Activated CD4-positive, alpha-beta T cell treated with anti-CD3 and anti-CD28 coated beads, Interleukin-2, amount 50 U/mL, for 4 hours (primary cell): Measurements from ENCODE around the gene C16orf96.
A peak's percentile ranks its signal among the peaks of the same experiment; 100 is the strongest.

Source experiments
- DNase-seq, 2 experiments: peaks; one replicate each; pipeline ENCODE4 v3.0.0-alpha.2; 2020

Gene C16orf96

DNA sequence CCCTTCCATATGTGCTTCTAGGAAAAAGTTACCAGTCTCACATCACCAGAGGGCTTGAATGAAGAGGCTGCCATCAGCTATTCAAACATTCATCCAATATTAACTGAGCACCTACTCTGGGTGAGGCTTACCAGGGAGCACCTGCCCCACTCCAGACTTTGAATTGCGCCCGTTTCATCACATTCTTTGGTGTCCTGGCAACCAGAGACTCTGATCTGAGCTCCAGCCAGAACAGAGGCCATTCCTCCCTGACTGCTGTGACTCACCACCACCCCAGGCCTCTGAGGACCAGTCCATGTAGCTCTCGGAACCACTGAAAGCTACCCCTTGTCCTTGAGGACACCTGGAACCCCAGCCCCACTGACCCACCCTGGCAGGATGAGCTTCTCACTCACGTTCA lies at the start of gene C16orf96:
TSS of gene C16orf96 (plus strand) at position 229 of the 400 bp plus-strand sequence. CDS start at position 379, 150 bp downstream.
- no peak for DNase-seq

DNA sequence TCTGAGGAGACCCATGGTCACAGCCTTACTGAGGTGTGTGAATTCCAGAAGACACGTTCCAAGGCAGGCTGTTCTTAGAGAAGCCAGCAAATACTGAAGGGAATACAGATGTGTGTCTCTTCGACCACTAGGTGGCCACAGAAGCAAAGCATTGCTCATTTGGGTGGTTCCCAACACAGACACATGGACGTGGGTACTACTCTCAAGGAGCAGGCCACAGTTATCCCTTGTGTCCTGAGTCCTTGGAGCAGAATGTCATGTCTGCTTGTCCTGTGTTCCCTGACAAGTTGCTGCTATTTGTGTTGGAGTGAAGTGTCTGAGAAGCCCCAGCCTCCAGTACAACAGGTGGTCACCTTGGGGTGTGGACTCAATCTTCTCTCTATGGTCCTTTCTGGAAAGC lies 49.7 kb upstream of the C16orf96 start:
- DNase-seq, result peak; percentile 49 to 53

DNA sequence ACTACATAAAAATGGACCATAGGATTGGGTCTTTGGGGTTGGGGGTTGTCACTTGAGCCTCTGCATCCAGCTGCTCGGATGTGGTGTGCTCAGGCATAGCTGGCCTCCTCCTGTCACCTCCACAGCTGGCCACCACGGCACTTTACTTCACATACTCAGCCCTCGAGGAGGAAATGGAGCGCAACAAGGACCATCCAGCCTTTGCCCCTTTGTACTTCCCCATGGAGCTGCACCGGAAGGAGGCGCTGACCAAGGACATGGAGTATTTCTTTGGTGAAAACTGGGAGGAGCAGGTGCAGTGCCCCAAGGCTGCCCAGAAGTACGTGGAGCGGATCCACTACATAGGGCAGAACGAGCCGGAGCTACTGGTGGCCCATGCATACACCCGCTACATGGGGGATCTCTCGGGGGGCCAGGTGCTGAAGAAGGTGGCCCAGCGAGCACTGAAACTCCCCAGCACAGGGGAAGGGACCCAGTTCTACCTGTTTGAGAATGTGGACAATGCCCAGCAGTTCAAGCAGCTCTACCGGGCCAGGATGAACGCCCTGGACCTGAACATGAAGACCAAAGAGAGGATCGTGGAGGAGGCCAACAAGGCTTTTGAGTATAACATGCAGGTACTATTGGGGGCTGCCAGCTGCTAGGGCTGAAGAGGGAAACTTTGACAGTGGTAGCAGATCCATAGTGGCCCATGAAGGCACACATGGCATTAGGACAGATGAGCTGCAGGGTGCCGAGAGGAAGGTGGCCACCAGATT lies 48.4 kb upstream of the C16orf96 start:
- no peak for DNase-seq

DNA sequence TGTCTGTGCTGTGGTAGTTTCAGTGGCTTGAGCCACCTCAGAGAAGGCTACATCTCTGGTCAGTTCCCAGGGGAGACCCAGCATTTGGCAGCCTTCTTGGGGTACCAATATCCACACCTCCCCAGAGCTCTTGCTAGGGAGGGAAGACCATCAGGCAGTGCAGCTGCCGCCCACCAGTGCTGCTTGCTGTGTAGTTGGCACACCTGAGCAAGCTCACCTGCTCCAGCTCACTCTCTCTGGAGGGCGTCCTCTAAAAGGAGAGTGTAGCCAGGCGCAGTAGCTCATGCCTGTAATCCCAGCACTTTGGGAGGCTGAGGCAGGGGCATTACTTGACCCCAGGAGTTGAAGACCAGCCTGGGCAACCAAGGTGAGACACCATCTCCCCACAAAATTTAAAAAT lies 47.3 kb upstream of the C16orf96 start:
- DNase-seq, result no peak

DNA sequence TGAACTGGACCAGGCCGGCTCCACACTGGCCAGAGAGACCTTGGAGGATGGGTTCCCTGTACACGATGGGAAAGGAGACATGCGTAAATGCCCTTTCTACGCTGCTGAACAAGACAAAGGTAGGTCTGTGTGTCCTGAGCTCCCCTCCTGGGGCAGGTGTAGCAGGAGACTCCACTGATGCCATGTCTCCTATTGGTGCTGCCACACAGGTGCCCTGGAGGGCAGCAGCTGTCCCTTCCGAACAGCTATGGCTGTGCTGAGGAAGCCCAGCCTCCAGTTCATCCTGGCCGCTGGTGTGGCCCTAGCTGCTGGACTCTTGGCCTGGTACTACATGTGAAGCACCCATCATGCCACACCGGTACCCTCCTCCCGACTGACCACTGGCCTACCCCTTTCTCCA lies 46.7 kb upstream of the C16orf96 start:
- no peak for DNase-seq

DNA sequence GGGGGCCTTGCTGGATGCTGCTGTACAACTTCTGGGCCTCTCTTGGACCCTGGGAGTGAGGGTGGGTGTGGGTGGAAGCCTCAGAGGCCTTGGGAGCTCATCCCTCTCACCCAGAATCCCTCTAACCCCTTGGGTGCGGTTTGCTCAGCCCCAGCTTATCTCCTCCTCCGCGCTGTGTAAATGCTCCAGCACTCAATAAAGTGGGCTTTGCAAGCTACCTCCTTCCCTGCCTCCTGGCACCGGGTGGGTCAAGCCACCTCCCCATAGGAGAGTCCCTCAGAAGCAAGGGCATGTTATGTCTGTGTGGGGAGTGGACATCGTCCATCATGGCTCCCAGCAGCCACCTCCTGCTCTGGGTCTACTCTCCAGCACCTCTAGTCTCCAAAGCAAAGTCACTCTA lies 46.0 kb upstream of the C16orf96 start:
- DNase-seq, result no peak

DNA sequence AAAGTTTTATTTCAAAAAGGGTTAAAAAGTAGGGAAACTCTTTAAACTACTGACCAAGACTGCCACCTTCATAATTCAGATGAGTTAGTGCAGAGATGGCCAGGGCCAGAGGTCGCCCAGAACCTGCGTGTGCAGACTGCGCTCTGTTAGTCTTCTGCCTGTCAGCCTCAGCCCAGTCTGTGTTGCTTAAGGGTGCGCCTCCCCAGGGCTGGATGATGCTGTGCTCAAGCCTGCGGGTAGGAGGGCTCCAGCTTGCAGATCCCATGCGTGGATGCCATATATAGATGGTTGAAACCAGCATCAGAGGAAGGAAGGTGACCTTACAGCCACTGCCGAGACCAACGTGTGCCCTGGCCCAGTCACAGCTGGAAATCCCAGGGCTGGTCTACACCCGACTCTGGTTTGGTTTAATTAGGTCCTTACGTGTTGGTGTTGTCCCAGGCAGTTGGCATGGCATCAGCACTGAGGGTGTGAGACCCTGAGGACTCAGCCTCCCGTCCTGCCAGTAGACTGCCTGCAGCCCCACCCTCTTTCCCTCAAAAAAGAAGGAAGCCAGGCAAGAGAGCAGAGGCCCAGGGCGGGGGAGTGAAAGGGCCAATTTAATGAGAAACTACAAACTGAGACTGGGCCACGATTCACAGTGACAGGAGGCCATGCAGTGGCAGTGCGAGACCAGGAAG lies 45.3 kb upstream of the C16orf96 start:
- no peak for DNase-seq

DNA sequence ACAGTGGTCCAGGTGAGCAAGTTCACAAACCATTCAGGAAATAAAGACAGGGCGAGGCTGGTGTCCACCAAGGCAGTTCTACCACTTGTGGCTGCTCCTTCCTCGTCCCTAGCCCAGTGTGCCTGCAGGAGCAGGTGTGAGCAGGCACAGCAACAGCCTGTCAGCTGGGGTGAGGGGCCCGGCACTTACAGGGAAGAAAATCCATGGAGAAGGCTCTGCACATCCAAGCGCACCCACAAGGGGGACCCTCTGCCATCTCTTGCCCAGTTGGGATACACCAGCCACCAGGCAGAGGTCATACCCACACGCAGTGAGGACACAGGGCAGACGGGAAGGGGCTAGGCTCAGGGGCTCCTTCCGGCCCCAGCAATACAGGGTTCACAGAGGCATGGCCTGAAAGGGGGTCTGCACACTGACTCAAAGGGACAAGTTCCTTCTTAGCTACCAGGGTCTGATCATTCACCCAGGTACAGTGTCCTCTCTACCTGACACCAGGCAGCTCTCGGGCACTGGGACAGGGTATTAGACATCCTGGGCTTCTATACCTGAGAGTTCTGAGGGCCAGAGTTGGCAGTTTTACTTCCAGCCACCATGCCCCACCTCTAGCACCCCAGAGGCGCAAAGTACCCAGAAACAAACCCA lies 44.6 kb upstream of the C16orf96 start:
- DNase-seq, result no peak

DNA sequence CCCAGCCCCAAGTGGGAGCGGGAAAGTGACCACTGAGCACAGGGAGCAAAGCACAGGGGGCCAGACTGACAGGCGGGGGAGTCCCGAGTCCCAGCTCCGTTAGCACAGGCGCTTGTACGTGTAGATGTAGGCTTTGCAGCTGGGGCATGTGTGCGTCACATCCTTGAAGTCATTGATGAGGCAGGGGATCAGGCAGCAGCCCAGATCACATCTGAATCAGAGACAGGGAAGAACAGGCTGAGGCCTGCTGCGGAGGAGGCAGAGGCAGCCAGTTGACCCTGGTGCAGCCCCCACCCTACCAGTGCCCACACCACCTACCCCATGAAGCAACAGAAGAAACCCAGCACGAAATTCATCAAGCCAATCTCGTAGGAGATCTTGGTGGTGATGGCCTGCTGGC lies 43.7 kb upstream of the C16orf96 start:
- no peak for DNase-seq

DNA sequence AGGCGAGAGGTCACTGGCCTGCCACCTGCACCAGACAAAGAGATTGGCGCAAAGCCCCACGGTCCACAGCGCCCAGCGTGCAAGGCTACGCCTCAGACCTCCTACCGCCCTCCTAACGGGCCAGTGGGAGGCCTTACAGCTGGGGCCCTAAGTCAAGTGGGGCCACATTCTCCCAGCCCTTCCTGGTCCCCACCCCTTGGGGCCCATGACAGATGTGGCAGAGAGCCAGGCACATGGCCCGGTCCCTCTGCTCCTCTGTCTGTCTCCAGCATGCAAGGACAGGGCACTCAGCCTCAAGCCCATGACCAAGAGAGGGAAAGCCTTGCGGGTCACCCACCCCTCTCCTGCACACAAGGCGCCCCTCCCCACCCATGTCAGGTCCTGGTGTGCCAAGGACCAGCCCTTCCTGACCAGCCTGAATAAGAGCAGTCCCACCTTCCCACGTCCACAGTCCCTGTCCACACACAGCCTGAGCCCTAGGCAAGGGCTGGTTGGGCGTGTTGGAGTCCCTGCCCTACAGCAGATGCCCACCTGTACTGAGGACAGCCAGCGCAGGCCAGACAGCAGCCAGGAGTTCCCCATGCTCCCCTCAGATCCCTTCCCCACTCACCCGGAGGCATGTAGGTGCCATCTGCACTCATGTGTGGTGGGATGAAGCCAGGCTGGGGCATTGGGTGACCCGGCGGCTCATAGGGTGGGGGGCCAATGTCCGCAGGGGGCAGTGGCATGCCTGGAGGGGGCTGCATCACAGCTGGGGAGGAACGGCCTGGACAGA lies 42.9 kb upstream of the C16orf96 start:
- no peak for DNase-seq

DNA sequence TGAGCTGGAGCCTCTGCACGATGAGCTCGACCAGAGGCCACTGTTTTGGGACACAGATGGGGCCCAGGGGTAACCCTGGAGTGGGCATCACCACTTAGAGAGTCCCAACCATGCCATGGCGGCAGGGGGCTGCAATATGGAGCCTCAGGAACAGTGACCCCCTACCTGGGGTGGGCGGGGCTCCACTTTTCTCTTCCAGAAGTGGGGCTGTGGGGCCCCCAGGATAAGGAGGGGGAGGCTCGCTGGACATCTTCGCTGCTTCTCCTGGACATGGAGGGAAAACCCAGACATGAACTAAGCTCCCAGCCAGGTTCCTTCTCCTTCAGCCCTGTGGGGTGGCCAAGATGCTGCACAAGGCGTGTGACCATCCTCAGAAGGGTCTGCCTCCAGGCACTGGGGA lies 42.3 kb upstream of the C16orf96 start:
- no peak for DNase-seq

DNA sequence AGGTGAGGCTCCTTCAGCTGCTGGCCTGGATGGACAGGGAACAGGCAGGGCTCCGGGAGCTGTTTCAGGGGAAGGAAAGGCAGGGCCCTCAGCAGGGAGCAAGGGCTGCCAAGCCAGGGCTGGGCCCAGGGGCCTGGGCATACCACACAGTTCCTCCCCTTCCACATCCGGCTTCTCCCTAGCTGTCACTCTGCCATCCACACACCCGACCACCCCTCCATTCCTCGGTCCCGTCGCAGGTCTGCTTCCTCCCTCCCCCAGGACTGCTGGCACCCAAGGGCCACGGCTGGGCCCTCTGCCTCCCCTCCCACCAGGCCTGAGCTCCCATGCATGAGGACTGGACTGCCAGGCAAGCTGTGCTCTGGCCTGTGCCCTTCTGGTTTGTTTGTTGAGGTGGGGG lies 41.5 kb upstream of the C16orf96 start:
- no peak for DNase-seq

DNA sequence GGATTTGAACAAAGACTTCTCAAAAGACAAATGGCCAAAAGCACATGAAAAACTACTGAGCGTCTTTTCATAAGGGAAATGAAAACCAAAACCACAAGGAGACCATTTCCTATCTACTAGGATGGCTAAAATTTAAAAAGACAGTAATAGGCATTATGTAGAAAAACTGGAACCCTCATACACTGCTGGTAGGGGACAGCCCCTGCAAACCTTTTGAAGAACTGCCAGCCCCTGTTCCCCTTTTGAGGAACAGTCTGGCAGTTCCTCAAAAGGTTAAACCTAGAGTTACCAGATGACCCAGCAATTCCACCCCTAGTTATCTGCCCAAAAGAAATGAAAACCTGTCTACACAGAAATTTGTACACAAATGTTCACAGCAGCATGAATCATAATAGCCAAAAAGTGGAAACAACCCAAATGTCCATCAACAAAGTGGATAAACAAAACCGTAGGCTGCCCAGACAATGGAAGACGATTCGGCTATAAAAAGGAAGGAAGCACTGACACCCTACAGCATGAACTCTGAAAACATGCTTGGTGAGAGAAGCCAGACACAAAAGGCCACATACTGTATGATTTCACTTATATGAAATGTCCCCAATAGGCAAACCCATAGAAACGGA lies 40.4 kb upstream of the C16orf96 start:
- no peak for DNase-seq

DNA sequence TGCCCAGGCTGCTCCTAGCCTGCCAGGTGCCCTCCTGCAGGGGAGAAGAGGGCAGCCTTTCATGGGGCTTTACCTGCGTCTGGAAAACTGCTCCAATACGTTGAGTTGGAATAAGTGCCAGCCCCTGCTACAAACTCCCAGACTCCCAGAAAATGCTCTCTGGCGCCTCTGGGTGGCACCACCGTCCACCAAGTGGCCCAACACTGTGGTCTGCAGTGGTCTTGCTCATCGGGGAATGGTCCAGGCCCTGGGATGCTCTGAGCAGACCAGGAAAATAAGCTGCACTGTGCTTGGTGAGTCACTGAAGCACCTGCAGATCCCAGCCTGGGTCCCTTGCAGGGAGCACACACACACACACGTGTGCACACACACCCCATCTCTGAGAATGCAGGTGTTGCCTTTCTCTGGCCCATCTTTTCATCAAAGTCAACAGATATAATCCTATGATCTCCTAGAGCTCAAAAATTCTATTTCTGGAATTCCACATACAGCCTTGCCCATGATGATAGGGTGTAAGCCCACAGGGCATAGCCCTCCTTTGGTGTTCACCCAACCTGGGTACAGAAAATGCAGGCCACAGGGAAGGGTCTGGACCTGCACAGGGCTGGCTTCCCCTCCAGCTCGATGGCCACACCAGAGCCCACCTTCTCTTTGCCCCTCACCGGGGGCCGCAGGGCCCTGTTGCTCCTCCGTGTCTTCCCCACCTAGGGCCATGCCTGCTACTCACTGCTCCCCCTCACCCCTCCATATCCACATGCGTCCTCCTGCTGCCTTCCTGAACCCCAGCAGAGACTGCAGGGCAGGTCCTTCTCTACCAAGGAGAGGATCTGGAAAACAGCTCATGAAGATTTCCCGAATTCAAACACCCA lies 38.1 kb upstream of the C16orf96 start:
- DNase-seq, result no peak

DNA sequence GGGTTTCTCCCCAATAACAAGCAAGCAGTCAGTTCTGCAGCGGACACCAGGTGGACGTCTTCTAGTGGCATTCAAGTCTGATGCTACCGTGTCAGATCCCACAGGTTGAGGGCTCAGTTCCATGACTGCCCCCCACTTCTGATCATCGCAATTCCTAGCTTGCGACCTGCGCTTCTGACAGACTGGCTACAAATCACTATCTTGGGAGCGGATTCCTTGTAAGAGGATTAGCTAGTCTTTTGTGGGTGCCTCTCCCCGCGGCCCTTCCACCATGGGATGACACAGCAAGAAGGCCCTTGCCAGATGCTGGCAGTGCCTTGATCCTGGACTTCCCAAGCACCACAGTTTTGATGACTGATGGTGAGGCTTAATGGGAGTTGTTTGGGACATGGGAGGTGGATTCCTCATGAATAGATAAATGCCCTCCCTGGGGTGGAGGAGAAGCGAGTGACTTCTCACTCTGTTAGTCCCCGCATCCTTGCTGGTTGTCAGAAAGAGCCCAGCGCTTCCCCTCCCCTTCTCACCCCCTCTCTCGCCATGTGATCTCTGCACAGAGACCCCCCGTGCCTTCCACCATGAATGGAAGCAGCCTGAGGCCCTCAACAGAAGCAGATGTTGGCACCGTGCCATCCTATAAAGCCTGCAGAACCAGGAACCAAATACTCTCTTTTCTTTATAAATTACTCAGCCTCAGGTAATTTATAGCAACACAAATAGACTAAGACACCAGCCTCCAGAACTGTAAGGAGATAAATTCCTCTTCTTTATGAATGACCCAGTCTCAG lies 36.7 kb upstream of the C16orf96 start:
- DNase-seq, result no peak

DNA sequence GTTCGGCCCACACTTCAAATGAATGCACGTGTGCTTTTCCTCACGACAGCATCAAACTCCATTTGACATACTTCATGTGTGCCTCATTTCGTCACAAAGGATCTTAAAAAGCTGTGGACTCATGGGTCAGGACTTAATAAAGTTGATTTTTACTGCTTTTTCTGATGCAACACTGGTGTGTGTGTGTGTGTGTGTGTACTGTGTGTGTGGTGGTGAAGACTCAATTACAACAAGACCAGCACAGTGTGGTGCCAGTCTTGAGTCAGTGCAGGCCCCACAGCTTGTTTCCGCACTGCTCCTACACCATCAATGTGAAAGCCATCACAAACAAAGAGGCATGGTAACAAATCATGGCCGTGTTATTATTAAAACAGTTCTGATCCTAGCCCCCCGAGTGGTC lies 35.2 kb upstream of the C16orf96 start:
- DNase-seq, result no peak

DNA sequence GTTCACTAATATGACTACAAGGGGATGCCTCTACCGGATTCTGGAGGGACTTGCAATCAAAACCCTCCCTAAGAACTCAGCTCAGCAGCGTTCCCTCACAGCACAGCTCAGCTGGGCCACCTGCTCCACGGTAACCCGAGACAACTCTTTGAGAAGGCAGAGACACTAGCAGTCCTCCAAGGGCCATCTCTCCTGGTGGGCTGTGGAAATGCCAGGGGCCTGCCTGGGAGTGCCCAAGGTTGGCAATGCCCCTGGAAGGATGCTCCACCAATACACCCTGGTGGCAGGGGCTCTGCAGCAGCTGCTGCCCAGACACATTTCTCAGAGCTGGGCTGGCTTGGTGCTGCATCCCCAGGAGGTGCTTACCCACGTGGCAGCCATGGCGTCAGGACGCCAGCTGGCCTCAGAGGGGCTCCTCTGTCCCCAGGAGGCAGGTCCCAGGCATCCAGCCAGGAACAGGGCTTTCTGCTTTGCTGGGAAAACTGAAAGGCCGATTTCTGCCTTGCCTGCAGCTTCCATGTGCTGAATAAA lies 34.0 kb upstream of the C16orf96 start:
- DNase-seq, result no peak

DNA sequence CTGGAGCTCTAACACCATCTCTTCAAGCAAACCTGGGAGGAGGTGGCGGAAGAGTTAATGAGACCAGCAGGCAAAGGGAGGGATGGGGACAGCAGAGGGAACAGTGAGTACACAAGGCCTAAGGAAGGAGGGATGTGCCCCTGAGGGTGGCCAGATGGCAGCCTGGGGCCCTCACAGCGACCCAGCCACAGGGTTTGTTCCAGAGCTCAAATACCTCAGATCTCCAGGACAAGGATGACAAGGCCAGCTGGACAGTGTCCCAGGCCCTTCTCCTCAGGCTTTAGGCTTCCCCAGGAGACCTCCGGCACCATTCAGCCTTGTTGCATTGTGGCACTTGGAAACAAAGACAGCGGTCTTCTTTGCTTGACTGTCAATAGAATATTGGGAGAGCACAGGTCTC lies 32.5 kb upstream of the C16orf96 start:
- DNase-seq, result no peak

DNA sequence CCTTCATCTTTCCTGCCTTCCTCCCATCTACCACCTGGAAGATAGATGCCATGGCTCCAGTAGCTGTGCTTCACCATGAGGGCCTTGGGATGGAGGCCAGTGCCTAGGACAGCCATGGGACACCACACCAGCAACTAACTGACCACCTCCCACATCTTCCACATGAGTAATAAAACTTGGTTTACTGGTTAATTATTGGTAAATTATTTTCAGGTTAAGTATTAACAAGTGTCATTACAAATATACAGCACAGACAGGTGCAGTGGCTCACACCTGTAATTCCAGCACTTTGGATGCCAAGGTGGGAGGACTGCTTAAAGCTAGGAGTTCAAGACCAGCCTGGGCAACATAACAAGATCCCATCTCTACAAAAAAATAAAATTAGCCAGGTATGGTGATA lies 31.6 kb upstream of the C16orf96 start:
- DNase-seq, result no peak

DNA sequence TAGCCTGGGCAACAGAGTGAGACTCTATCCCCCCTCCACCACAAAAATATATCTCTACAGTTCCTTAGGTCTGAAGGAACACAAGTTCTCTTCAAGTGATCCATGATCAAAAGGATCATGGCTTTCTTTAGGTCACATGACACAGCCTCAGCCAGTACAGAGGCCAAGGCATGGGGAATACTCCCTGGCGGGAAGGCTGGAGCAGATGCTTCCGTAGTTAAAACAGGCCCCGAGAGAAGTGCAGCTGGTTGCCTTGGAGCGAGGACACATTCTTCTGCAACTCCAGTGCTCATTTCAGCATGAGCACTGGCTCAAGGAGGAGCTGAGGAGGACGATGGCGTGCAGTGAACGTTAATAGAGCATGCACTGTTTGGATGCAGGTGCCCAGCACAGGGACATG lies 31.1 kb upstream of the C16orf96 start:
- DNase-seq, result no peak
